ENCODE measurements around the gene EPHB1.

The EPHB1 gene

DNA sequence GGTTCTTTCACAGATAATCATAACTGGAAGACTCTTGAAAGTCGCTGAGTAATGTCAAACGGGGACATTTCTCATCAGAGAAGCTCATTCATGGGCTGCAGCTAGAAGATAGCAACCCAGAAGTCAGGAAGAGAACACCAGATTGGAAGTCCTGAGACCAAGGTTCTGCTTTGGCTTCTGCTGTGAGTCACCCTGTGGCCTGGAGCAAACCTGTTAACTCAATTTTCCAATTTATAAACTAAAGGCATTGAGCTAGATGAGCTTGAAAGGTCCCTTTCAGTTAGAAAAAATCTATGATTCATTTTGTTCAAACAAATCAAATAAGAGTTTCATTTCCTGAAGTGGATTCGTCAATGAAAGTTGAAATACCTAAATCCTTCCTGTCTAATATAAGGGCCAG is 402.2 kb downstream of the EPHB1 start:
- Mint-ChIP-seq H3K27me3 (ENCODE audit: low read depth) (peaks cover 5% of the 10 kb centered on the region), H3K27ac (no peak overlapping the region), H3K4me3 (no peak overlapping the region), H3K36me3 (ENCODE audit: low read depth) (peaks cover 5% of the 10 kb centered on the region), H3K4me1 (no peaks in the 10 kb centered on the region), H3K9me3 (peaks cover 3% of the 10 kb centered on the region)
- no peak for TF ChIP-seq CTCF (IDR thresholded peaks at IDR 0.05; ENCODE audit: unreplicated experiment in 3 of 3)

GRCh38 chr3:135197856-135198255 is 402.8 kb downstream of the EPHB1 start:
- TF ChIP-seq CTCF (IDR thresholded peaks at IDR 0.05; ENCODE audit: unreplicated experiment in 3 of 3), result no peak
- no peaks in the 10 kb centered on the region for H3K36me3 Mint-ChIP-seq (ENCODE audit: low read depth)
- H3K9me3 Mint-ChIP-seq, result peaks cover 3% of the 10 kb centered on the region
- H3K27me3 Mint-ChIP-seq (ENCODE audit: low read depth), result peaks cover 3% of the 10 kb centered on the region
- H3K4me1 Mint-ChIP-seq, result no peaks in the 10 kb centered on the region
- H3K4me3 Mint-ChIP-seq, result no peak overlapping the region
- H3K27ac Mint-ChIP-seq, result no peak overlapping the region

DNA sequence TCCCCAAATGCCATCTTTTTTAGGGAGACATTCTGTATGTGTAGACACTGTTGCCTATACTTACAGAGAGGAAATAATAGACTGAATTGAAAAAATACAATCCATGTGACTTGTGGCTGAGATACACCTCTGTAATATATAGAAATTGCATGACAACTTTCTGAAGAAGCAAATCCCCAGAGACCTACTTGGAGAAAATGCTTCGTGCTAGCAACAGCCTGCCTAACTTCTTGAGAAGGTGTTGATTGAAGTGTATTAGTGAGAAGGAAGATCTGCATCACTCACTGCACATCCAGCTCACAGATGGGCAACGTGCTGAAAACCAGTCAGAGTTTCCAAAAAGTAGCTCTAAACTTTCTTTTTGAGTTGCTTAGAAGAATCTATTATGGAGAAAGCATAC is 404.1 kb downstream of the EPHB1 start:
- Mint-ChIP-seq H3K9me3 (peaks cover 3% of the 10 kb centered on the region), H3K27ac (no peak overlapping the region), H3K4me1 (no peaks in the 10 kb centered on the region), H3K36me3 (ENCODE audit: low read depth) (no peaks in the 10 kb centered on the region), H3K27me3 (ENCODE audit: low read depth) (no peaks in the 10 kb centered on the region), H3K4me3 (no peak overlapping the region)
- TF ChIP-seq CTCF (IDR thresholded peaks at IDR 0.05; ENCODE audit: unreplicated experiment in 3 of 3), result no peak

GRCh38 chr3:135203026-135203425 is 408.0 kb downstream of the EPHB1 start:
- no peak overlapping the region for H3K4me3 Mint-ChIP-seq
- no peaks in the 10 kb centered on the region for H3K27me3 Mint-ChIP-seq (ENCODE audit: low read depth)
- H3K4me1 Mint-ChIP-seq, result no peaks in the 10 kb centered on the region
- no peak for TF ChIP-seq CTCF (IDR thresholded peaks at IDR 0.05; ENCODE audit: unreplicated experiment in 3 of 3)
- no peaks in the 10 kb centered on the region for H3K36me3 Mint-ChIP-seq (ENCODE audit: low read depth)
- H3K9me3 Mint-ChIP-seq, result no peaks in the 10 kb centered on the region
- no peak overlapping the region for H3K27ac Mint-ChIP-seq

- H3K4me1 Mint-ChIP-seq, result peaks cover 26% of the 10 kb centered on the region
- no peak overlapping the region for H3K4me3 Mint-ChIP-seq
- no peaks in the 10 kb centered on the region for H3K36me3 Mint-ChIP-seq (ENCODE audit: low read depth)
- no peaks in the 10 kb centered on the region for H3K9me3 Mint-ChIP-seq
- no peaks in the 10 kb centered on the region for H3K27me3 Mint-ChIP-seq (ENCODE audit: low read depth)
- no peak for TF ChIP-seq CTCF (IDR thresholded peaks at IDR 0.05; ENCODE audit: unreplicated experiment in 3 of 3)
- no peak overlapping the region for H3K27ac Mint-ChIP-seq
Measured at GRCh38 chr3:135213213-135213612, 418.2 kb downstream of the EPHB1 start.

- TF ChIP-seq CTCF (IDR thresholded peaks at IDR 0.05; ENCODE audit: unreplicated experiment in 3 of 3), result no peak
- Mint-ChIP-seq H3K4me1 (peaks cover 32% of the 10 kb centered on the region), H3K4me3 (no peak overlapping the region), H3K27me3 (ENCODE audit: low read depth) (no peaks in the 10 kb centered on the region), H3K9me3 (no peaks in the 10 kb centered on the region), H3K27ac (no peak overlapping the region), H3K36me3 (ENCODE audit: low read depth) (no peaks in the 10 kb centered on the region)
Measured at GRCh38 chr3:135213822-135214221, 418.8 kb downstream of the EPHB1 start.
